GM23338 (cell line): ENCODE data around the gene COG1. TPM values are rescaled to one million over a fixed set of nuclear protein-coding genes. Genes with fewer than 3 reads are reported as not detected.

Source experiments
- ATAC-seq: fragments of 200-7000 bp; cut with Tn5 transposase; 3 replicates; pipeline ENCODE4 v1.9.1; 2020
- DNase-seq: peaks from one replicate; pipeline ENCODE4 v3.0.0-alpha.2; 2015; ENCODE audit warnings: low spot score
- H2AFZ ChIP-seq: fragments of 200-600 bp; sonication (generic); 2 replicates; pipeline ENCODE4 v1.8.0; 2016; ENCODE audit warnings: antibody characterized with exemption, mild to moderate bottlenecking, moderate library complexity
- H3F3A ChIP-seq: fragments of 200-600 bp; sonication (generic); replicated peaks from 2 replicates; pipeline ENCODE4 v1.8.0; 2017; ENCODE audit warnings: antibody characterized with exemption, mixed run types, low read depth
- H3K27ac ChIP-seq: fragments of 200-600 bp; sonication (generic); 2 replicates; pipeline ENCODE4 v1.6.1; 2016; ENCODE audit warnings: low read depth
- H3K27me3 ChIP-seq: fragments of 200-600 bp; sonication (generic); 2 replicates; pipeline ENCODE4 v1.8.0; 2016; ENCODE audit warnings: mild to moderate bottlenecking, mixed run types, moderate library complexity; ENCODE audit not compliant: insufficient read depth
- H3K36me3 ChIP-seq: fragments of 200-600 bp; sonication (generic); 2 replicates; pipeline ENCODE4 v1.8.0; 2016; ENCODE audit warnings: mild to moderate bottlenecking; ENCODE audit not compliant: insufficient read depth
- H3K4me1 ChIP-seq: fragments of 200-600 bp; sonication (generic); 2 replicates; pipeline ENCODE4 v1.8.0; 2016; ENCODE audit warnings: mild to moderate bottlenecking, moderate library complexity; ENCODE audit not compliant: insufficient read depth
- H3K4me2 ChIP-seq: fragments of 200-600 bp; sonication (generic); 2 replicates; pipeline ENCODE4 v1.7.1; 2017; ENCODE audit warnings: mixed run types
- H3K4me3 ChIP-seq: fragments of 200-600 bp; sonication (generic); 2 replicates; pipeline ENCODE4 v1.6.1; 2016; ENCODE audit warnings: mixed run types
- H3K79me2 ChIP-seq: fragments of 200-600 bp; sonication (generic); replicated peaks from 2 replicates; pipeline ENCODE4 v1.8.0; 2017; ENCODE audit warnings: mild to moderate bottlenecking; ENCODE audit not compliant: insufficient read depth
- H3K9me2 ChIP-seq: fragments of 200-600 bp; sonication (generic); 2 replicates; pipeline ENCODE4 v1.8.0; 2017; ENCODE audit not compliant: insufficient read depth
- H4K20me1 ChIP-seq: fragments of 200-600 bp; sonication (generic); replicated peaks from 2 replicates; pipeline ENCODE4 v1.8.0; 2017; ENCODE audit warnings: mild to moderate bottlenecking; ENCODE audit not compliant: insufficient read depth
- H3K27ac Mint-ChIP-seq: 2 replicates; pipeline ENCODE4 v1.8.0; 2020; ENCODE audit warnings: inconsistent platforms, mild to moderate bottlenecking, moderate library complexity, mixed read lengths
- H3K27me3 Mint-ChIP-seq: 3 replicates; pipeline ENCODE4 v1.8.0; 2022; ENCODE audit warnings: low read depth, mild to moderate bottlenecking, moderate library complexity, mixed read lengths, inconsistent platforms; ENCODE audit not compliant: insufficient read depth, poor library complexity
- H3K36me3 Mint-ChIP-seq: 3 replicates; pipeline ENCODE4 v1.8.0; 2021; ENCODE audit warnings: low read depth, mild to moderate bottlenecking, inconsistent platforms, moderate library complexity, mixed read lengths
- H3K4me1 Mint-ChIP-seq: 3 replicates; pipeline ENCODE4 v1.8.0; 2020; ENCODE audit warnings: mild to moderate bottlenecking, inconsistent platforms, mixed read lengths
- H3K4me3 Mint-ChIP-seq: 3 replicates; pipeline ENCODE4 v1.8.0; 2021; ENCODE audit warnings: moderate library complexity, mild to moderate bottlenecking, inconsistent platforms, mixed read lengths
- H3K9me3 Mint-ChIP-seq: 3 replicates; pipeline ENCODE4 v1.8.0; 2020; ENCODE audit warnings: moderate library complexity, mild to moderate bottlenecking, inconsistent platforms, mixed read lengths
- JUNB ChIP-seq: IDR thresholded peaks from one replicate; pipeline ENCODE4 v1.6.1; 2016; ENCODE audit warnings: antibody characterized with exemption; ENCODE audit not compliant: unreplicated experiment
- POLR2AphosphoS5 ChIP-seq: IDR thresholded peaks from 2 replicates; pipeline ENCODE4 v1.6.1; 2016; ENCODE audit warnings: antibody characterized with exemption, low read depth
- ZNF114 ChIP-seq: fragments of 250-450 bp; sonication (Bioruptor Pico); IDR thresholded peaks from 2 replicates; pipeline ENCODE4 v1.5.0; 2020; ENCODE audit warnings: mild to moderate bottlenecking, moderate library complexity
- ZNF331 ChIP-seq: fragments of 250-450 bp; sonication (Bioruptor Pico); IDR thresholded peaks from 2 replicates; pipeline ENCODE4 v1.5.0; 2020; ENCODE audit warnings: low read depth, mild to moderate bottlenecking, moderate library complexity
- polyA plus RNA-seq: library from polyadenylated mRNA; unstranded; fragments of >200 nt; fragmentation: Nextera tagmentation; extraction: Ambion mirVana; gene quantifications from 2 replicates; pipeline ENCODE4 v1.2.1, GENCODE V29; 2016
- total RNA-seq: library from RNA; depleted of rRNA; stranded (reverse); fragments of >200 nt; shearing (Covaris generic); gene quantifications from 2 replicates; pipeline ENCODE4 v1.2.3, GENCODE V29; 2014
- TF ChIP-seq, protein P1 (sequence below): IDR thresholded peaks from one replicate; pipeline ENCODE4 v1.6.1; 2018; ENCODE audit warnings: antibody characterized with exemption; ENCODE audit not compliant: unreplicated experiment
- TF ChIP-seq, protein P2 (sequence below), 2 experiments: fragments of 200-600 bp in 1 of 2; sonication (generic) in 1 of 2; conservative IDR thresholded peaks; 2 replicates each; pipeline versions ENCODE4 v1.5.1 to v1.6.1; 2016 to 2017; ENCODE audit warnings: antibody characterized with exemption in 2 of 2, low read depth in 2 of 2, mild to moderate bottlenecking in 2 of 2, moderate library complexity in 1 of 2

Gene COG1
- total and polyA plus RNA-seq, 2 experiments from 2014 or later, result 15.0 to 26.1 TPM

DNA sequence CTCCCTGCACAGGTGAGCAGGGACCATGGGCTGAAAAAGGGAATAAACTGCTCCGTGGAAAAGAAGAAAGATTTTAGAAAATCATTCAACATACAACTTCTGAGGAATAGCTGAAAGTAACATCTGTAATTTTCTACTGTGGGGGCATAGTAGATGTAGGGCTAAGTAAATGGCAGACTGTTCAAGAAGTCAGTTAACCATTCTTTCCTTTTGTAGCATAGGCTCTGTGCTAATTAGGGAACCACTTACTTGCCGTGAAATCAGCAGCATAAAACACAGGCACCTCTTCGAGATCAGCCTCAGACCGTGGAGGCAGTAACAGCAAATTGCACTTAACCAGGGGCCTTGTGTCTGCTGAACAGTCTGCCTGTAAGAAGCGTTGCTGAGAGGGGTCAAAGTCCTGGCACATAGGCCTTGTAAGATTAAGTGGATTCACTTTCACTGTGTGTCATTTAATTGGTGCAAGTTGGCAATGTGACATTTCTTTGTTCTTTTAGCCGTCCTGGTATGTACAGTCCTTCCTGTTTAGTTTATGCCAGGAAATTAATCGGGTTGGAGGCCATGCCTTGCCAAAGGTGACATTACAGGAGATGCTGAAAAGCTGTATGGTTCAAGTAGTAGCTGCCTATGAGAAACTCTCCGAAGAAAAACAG lies 10.4 kb downstream of the COG1 start (continued):
- TF ChIP-seq, protein P1, sequence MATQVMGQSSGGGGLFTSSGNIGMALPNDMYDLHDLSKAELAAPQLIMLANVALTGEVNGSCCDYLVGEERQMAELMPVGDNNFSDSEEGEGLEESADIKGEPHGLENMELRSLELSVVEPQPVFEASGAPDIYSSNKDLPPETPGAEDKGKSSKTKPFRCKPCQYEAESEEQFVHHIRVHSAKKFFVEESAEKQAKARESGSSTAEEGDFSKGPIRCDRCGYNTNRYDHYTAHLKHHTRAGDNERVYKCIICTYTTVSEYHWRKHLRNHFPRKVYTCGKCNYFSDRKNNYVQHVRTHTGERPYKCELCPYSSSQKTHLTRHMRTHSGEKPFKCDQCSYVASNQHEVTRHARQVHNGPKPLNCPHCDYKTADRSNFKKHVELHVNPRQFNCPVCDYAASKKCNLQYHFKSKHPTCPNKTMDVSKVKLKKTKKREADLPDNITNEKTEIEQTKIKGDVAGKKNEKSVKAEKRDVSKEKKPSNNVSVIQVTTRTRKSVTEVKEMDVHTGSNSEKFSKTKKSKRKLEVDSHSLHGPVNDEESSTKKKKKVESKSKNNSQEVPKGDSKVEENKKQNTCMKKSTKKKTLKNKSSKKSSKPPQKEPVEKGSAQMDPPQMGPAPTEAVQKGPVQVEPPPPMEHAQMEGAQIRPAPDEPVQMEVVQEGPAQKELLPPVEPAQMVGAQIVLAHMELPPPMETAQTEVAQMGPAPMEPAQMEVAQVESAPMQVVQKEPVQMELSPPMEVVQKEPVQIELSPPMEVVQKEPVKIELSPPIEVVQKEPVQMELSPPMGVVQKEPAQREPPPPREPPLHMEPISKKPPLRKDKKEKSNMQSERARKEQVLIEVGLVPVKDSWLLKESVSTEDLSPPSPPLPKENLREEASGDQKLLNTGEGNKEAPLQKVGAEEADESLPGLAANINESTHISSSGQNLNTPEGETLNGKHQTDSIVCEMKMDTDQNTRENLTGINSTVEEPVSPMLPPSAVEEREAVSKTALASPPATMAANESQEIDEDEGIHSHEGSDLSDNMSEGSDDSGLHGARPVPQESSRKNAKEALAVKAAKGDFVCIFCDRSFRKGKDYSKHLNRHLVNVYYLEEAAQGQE, result no peak
- no peak for TF ChIP-seq ZNF331 (CRISPR knock-in tag)
- no peak for TF ChIP-seq JUNB
- TF ChIP-seq ZNF114, result no peak
- TF ChIP-seq, protein P2, sequence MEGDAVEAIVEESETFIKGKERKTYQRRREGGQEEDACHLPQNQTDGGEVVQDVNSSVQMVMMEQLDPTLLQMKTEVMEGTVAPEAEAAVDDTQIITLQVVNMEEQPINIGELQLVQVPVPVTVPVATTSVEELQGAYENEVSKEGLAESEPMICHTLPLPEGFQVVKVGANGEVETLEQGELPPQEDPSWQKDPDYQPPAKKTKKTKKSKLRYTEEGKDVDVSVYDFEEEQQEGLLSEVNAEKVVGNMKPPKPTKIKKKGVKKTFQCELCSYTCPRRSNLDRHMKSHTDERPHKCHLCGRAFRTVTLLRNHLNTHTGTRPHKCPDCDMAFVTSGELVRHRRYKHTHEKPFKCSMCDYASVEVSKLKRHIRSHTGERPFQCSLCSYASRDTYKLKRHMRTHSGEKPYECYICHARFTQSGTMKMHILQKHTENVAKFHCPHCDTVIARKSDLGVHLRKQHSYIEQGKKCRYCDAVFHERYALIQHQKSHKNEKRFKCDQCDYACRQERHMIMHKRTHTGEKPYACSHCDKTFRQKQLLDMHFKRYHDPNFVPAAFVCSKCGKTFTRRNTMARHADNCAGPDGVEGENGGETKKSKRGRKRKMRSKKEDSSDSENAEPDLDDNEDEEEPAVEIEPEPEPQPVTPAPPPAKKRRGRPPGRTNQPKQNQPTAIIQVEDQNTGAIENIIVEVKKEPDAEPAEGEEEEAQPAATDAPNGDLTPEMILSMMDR (conservative IDR thresholded peaks at IDR 0.05; ENCODE audit: low read depth in 2 of 2), result no peak
- TF ChIP-seq POLR2AphosphoS5, result no peak

DNA sequence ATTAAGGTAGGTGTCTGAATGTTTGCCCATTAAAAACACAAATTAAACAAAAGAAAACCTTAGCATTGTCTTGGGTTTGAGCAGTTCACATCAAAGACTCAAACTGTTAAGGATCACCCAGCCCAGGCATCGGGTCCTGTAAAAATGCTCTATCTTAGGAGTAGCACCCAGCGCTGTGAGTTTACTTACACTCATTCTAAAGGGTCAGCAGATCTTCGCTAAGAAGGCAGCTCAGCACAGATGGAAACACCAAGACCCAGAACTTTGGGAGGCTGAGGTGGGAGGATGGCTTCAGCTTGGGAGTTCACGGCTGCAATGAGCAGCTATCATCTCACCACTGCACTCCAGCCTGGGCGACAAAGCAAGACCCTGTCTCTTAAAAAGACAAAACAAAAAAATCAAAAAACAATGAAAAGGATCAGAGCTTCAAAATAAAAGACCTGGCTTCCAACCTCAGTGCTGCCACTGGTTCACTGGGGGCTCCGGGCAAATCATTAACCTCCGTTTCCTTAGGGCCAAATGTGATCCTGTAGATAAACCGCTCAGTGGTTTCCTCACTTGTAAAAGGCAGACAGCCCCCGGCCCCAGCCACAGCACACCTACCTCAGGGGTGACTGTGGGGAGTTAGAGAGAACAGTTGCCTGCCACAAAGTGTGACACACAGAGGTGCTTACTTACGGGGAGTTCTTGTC lies 11.1 kb downstream of the COG1 start:
- DNase-seq, result no peak
- Histone ChIP-seq H4K20me1 (peaks cover 6% of the 10 kb centered on the region; the same call in 1 of the 2 replicates), H3K27me3 (no peaks in the 10 kb centered on the region), H2AFZ (no peak overlapping the region), H3K4me3 (no peak overlapping the region), H3K36me3 (peaks cover 58% of the 10 kb centered on the region), H3F3A (peaks cover 3% of the 10 kb centered on the region; the same call in 1 of the 2 replicates), H3K27ac (0 out of 2 replicates have a peak overlapping the region, but pooled peaks have one; percentile 42), H3K79me2 (peaks cover 9% of the 10 kb centered on the region; the same call in 1 of the 2 replicates), H3K9me2 (no peaks in the 10 kb centered on the region), H3K4me1 (no peaks in the 10 kb centered on the region), H3K4me2 (no peak overlapping the region)
- Mint-ChIP-seq H3K4me1 (no peaks in the 10 kb centered on the region), H3K27ac (peak overlapping the region; percentile 65; the same call in 1 of the 2 replicates), H3K9me3 (no peaks in the 10 kb centered on the region; the same call in 2 of the 3 replicates), H3K36me3 (peaks cover 86% of the 10 kb centered on the region), H3K4me3 (no peak overlapping the region), H3K27me3 (peaks cover 6% of the 10 kb centered on the region)
- no peak for TF ChIP-seq POLR2AphosphoS5
- no peak for TF ChIP-seq ZNF114
- TF ChIP-seq, protein P1, result no peak
- no peak for ATAC-seq
